ENCODE results near the gene DNAJB12.
"Not testable (repeated sequence)": the region's sequence is repeated elsewhere in the genome, so short reads cannot be mapped to it uniquely, and the experiment has no call there.

Gene DNAJB12

DNA sequence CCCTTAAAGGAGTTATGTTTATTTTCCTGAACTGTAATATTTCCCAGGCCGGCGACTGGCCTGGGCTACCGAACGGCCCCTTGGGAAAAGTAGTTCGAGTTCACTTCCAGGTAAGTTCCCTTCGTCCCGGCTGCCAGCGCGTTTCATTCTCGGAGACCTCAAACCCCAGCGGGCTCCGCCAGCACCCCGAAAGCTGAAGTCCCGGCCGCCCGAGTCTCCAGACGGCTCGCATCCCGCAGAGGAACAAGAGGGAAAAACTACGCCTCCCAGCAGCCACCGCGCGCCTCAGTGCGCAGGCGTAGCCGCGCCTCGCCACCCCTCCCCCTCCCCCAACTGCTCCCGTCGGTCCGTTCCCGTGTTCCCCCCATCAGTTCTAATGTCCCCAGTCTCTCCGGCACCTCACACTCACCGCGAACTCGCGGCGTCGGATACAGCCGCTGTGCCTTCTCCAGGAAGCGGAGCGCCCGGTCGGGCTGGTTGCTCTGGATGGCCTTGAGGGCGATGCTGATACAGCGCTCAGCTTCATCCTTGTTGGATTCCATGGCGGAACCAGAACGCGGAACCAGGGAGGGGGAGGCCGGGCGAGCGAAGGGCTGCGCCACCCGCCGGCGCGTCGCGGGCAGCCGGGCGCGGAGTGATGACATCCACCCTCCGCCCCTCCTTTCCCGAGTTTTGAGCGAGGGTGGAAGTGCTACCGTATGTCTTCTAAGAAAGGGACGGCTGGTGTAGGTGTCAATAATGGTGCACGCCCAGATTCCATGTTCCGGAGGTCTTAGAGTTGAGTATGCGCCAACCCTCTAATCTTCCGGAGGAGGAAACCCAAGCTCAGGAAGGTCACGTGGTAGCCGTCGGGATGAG is at the start of gene DNAJB12:
TSS of gene DNAJB12 (minus strand) at position 564 of the 858 bp plus-strand sequence. CDS start at position 542, 22 bp downstream.
- peak; percentile 93 for DNase-seq

DNA sequence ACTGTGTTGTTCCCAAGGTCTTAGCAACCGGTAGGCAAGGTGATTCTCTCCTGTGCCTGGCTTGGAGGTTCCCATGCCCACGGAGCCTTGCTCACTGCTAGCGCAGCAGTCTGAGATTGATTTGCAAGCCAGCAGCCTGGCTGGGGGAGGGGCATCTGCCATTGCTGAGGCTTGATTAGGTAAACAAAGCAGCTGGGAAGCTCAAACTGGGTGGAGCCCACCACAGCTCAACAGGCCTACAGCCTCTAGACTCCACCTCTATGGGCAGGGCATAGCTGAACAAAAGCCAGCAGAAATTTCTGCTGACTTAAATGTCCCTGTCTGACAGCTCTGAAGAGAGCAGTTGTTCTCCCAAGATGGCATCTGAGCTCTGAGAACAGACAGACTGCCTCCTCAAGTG is 40.9 kb upstream of the DNAJB12 start:
- DNase-seq: not testable (repeated sequence)

DNA sequence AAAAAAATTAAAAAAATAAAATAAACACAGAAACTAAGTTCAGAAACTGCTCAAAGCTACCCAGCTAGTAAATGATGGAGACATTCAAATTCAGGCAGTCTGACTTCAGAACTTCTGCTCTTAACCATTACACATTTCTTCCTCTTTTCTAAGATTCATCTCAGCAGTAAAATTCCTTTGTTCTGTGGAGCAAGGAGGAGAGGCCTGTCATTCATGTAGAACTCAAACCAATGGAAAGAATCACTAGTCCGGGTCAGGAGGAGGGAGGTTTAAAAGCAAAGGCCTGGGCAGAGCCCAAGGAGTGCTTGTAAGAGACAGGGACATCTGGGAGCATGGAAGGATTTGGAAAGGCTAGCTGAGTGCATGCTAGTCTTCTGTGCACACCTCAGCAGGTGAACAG is 37.9 kb upstream of the DNAJB12 start:
- peak; percentile 16 for DNase-seq

DNA sequence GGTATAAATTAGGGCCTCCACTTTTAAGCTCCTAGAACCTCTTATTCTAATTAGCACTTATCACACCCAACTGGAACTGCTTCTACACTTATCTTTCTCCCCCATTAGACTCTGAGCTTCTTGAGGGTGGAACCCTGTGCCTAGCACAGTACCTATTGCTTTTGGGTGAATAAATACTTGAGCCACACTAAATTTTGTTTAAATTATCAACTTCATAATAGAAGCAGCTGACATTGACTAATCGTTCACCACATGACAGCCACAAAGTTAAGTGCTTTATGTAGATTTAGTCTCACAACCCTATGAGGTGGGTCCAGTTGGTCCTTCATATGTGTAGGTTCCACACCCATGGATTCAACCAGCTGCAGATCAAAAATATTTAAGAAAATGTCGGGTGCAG is 36.0 kb upstream of the DNAJB12 start:
- DNase-seq: no peak

DNA sequence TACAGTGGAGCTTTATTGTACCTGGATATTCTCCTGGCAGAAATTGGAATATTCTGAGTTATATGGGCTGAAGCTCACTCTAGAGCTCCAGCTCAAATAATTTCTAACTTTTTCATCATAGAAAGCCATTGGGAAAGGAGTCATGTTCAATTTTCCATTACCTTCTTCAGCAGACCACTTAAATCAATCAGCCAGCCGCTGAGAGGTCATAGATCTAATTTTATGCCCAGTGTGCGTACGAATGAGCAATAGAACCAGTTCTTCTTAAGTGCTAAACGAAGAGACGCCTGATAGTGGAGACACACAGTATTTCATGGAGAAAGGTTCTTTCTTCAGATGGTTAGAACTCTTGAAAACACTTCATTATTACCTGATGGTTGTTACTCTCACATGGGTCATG is 35.0 kb upstream of the DNAJB12 start:
- no peak for DNase-seq

DNA sequence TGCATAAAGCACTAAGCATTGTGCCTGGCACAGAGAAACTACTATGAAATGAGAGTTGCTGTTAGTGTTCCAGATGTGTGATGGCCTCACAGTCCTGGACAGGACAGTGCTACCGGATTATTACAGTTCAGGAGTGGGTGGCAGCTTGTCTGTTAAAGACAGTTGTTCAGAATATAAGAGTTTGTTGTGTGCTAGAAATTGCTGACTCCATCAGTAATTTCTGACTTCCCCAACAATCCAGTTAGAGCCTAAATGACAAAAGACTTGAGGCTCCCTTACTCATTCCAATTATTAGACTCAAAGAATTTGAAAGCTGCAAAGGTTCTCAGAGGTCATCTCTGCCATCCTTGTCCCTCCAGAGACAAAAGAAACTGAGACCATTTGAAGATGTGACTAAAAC is 34.3 kb upstream of the DNAJB12 start:
- no peak for DNase-seq

DNA sequence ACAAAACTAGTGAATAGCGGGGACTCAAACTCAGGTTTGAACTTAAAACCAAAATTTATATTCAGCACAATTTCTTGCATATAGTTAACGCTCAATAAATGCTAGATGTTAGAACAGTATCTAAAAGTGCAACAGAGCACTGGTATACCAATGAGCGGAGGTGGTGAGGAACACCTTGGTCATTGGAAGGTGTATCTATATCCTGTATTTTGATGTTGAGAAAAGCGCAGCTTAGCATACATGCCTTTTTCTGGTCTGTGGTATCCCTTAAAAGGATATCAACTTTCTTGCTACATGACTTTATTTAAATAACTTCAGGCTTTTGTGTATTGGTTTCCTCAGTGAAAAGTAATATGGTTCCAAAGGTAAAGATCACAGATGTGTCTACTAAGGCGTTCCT is 33.3 kb upstream of the DNAJB12 start:
- no peak for DNase-seq

DNA sequence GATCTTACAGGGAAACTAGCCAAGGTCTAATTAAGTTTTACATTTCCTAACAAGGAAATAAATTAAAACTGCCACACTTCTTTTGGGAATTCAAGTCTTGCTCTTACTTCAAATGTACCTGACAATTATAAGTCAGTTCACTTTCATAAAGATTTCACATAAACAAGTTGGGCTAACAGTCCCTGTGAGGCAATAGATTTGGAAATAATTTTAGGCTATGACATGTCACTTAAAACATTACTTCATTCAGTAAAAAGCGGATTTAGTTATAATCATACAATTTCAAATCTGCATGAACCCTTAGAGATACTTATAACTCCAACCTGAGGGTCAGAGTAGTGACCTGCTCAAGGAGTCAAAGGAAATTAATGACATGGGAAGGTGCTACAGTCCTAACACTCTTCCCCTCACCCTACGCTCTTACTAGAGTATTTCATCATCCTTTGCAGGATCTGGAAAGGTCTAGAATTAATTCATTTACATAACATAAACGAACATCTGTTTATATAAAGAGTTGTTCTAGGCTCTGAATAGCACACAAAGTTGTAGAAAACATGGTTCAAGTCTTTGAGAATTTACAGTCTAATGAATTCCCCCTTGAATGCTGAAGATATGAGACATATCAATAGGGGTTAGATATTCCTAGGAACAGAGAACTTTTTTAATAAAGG is 32.3 kb upstream of the DNAJB12 start:
- peak; percentile 52 for DNase-seq

DNA sequence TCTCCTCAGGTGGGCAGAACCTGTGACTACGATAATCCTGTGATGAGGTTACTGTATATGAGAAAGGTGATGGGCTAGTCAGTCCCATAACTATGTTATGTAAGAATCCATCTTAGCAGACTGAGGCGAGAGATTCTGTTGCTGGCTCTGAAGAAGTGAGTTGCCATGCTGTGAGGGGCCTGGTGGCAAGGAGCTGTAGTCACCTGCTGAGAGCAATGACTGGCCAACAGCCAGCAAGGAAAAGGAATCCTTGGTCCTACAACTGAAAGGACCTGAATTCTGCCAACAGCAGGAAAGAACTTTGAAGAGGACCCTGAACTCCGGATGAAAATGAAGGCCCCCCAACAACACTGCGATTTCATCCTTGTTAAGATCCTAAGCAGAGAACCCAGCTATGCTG is 31.0 kb upstream of the DNAJB12 start:
- DNase-seq: no peak

DNA sequence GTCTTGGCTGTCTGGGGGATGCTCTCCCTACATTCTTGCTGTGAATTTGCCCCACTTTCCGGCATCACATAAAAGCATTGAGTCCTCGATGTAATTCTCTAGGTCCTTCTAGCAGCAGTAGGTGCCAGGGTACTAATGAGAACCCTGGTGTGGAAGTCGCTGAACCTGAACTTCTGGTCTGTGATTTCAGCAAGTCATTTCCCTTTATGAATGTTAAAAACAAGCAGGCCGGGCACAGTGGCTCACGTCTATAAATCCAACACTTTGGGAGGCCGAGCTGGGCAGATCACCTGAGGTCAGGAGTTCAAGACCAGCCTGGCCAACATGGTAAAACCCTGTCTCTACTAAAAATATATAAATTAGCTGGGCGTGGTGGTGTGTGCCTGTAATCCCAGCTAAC is 30.3 kb upstream of the DNAJB12 start:
- not testable (repeated sequence) for DNase-seq

DNA sequence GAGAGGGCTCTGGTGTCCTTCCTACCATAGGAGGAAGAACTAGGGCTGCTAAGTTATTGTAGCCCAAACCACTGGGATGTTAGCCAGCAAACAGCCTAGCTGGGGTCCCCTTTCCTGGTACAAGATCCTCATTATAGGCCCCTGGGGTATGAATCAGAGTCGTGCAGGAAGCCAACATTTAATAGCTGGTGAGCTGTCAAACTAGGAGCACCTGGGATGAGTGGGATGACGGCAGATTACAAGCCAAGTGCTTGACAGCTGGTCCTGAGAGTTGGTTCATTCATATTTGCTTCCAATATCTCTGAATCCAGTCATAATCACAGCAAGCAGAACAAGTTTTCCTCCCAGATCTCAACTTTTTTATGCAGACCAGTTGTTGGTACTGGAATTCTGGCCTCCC is 25.1 kb upstream of the DNAJB12 start:
- DNase-seq: no peak

DNA sequence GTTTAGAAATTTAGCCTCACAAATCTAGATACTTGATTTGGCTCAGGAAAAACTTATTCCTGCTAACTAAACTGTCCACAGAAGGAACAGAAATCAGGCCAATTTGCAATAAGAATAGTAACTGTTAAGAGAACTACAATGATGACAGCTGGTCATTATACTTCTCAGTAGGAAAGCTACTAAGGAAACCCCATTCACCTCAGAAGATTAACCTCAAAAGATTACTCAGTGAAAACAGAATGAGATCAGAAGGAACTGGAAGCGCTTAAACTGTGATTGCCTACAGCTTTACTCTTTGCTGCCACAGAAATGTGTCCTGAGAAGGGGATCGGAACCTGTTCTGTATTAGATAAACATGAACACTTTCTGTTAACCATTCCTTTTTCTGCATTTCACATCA is 24.3 kb upstream of the DNAJB12 start:
- DNase-seq: no peak

DNA sequence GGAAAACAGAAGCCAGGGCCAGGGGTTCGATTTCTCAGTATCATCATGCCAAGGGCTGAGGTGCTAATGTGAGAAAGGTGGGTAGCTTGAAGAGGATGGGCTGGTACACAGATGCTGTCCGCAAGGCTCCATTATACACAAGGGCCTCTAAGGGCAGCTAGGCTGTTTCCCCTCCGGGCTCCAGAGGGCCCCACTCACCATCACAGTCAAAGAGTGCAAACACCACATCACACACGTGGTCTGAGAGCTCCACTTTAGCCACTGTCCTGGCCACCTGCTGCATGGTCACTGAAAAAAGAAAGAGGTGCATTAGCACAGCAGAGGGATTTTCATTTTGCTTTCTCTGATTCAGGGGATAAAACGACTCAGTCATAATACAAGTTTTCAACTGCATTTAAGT is 20.9 kb upstream of the DNAJB12 start:
- peak; percentile 15 for DNase-seq

DNA sequence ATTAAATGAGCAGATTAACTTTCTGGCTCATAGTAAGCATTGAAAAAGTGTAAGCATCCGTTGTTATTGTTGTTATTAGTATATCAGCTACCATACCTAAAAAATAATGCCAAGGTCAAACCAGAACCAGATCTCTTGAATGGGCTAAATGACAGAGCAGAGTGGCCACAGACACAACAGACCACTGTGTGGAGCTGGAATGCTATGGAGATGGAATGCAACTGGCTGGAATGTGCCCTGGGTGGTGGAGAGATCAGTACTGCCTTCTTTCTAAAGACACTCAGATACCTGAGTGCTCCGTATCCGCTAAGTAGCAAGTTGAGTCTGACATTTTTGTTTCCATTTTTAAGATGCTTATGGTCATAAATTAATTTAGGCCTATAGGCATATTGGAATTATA is 20.5 kb upstream of the DNAJB12 start:
- no peak for DNase-seq

DNA sequence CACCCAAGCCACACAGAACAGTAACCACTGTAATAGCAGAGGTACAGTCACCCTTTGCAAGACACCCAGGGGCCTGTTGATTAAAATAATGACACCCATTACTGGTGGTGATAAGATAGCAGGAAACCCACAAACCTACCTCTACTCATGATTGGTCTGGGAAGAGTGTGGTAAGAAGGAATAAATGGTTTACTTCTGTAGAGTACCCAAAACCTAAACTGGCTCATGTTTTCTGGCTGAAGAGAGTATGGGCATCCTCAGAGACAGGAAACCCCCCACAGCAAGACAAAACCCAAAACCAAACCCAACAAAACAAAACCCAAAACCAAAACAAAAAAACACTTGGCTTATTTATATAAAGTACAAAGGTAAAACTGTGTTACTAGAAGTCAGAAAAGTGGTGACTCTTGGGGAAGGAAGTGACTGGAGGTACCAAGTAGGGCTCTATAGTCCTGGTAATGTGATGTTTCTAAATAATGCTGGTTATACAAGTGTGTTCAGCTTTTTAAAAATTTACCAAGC is 15.5 kb upstream of the DNAJB12 start:
- no peak for DNase-seq

DNA sequence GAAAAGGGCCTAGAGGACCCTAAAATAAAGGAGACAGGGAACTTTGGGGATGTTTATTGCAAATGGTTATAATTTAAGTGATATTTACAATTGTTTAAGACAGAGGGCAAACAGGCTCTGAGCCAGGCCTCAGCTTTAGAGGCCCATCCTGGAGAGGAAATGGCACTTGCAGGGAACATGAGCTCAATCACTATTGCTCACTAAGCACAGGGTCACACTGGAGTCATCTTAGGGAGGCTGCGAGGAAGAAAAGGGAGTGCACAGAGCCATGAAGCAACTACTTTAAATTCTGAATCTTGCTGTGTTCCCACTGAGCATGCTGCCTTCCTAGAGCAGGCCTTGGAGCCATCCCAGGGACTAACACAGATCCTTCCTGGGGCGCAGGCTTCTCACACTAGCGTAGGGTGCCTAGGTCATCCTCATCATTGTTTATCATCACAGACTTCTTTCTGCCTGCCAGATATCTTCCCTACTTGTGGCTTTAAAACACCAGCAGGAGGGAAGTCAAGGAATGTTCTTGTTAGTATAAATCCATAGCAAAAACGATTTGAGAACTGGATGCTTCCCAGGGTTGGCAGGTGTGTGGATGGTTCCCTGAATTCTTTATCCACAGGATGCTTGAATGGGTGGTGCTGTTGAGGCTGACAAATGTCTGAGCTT is 12.7 kb upstream of the DNAJB12 start:
- no peak for DNase-seq

DNA sequence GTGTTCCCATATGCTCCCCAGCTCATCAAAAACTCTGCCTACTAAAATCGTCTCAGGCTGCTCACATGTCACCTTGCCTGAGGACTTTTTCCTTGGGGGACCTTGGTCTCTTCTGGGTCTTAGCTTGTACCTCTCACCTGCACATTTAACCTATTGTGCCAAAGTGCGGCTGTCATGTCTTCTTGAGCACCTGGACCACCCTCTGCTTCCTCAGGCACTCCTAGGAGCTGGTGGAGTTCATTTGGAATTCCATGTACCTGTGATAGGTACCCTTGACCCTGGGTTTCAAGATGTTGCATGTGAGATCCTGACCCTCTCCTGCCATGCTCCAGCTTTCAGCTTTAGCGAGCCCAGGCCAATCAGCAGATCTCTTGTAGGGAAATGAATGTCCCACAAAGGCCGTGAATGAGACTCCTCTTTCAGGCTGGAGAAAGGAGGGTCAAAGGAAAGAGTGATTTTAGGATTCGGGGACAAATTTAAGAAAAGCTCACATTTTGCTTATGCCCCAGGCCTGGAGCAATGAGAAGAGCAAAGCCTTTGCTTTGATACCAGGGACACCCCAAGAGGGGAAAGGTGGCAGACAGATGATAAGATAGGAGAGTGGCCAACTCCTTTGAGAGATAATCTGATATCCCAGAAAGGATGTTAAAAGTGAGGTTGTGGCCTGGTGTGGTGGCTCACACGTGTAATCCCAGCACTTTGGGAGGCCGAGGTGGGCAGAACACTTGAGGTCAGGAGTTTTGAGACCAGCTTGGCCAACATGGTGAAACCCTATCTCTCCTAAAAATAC is 10.6 kb upstream of the DNAJB12 start:
- DNase-seq: no peak

DNA sequence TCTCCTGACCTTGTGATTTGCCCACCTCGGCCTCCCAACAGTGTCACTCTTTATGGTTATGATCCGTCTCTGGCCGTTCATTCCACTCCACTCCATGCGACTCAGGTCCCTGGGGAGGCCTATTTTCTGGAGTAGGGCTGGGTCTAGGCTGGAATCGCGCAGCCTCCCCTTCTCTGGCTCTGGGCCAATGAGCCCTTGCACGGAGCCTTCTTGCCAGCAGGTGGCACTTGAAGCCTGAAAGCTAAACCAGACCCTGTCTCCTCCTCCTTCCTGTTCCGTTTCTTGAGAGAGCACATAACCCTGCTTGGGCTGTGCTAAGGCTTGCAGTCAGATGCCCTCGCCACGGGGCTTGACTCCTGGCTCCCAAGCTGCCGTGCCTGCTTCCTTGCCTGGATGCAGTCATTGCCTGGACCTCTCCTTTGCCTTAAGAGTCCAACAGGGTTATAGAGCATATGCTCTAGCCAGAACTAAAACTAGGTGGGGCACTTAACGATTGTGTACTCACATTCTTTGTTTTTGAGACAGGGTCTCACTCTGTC is 9.6 kb upstream of the DNAJB12 start:
- peak; percentile 89 for DNase-seq

DNA sequence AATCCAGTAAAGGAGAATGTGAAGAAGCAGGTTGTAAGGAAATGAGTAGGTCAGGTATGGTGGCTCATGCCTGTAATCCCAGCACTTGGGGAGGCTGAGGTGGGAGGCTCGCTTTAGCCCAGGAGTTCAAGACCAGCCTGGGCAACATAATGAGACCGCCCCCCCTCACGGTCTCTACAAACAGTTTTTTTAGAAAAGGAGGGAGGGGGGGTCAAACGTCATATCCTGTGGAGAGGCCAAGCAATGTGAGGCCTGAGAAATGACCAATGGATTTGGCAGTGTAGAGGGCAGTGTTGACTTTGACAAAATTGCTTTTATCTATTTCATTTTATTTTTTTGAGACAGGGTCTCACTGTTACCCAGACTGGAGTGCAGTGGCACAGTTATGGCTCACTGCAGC is 2.3 kb upstream of the DNAJB12 start:
- no peak for DNase-seq

DNA sequence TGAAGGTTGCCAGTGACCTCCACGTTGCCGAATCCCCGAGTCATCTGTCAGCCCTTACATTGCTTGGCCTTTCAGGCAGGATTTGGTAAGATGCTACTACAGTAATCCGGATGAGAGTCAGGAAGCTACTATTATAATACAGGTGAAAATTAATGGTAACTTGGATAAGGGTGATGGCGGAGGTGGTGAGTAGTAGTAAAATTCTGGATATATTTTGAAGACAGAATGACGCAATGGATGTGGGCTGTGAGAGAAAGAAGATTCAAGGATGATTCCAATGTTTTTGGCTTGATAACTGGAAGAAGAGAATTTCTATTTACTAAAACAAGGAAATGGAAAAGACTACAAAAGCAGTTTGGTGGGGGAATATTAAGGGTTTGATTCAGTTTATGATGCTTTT is 1.4 kb upstream of the DNAJB12 start:
- no peak for DNase-seq

DNA sequence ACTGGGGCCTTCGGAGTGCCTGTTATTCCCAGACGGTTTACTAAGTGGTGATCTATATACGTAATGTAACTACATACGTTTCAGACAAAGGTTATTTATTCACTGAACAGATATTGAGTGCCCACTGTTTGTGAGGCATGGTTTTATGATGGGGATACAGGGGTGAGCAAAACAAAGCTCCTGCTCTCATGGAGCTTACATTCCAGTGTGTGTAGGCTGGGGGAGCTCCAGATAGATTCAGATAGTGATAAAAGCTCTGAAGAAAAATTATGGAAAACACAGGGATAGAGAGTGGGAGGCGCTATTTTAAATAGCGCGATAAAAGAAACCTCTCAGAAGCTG is 466 bp upstream of the DNAJB12 start:
- DNase-seq: no peak

DNA sequence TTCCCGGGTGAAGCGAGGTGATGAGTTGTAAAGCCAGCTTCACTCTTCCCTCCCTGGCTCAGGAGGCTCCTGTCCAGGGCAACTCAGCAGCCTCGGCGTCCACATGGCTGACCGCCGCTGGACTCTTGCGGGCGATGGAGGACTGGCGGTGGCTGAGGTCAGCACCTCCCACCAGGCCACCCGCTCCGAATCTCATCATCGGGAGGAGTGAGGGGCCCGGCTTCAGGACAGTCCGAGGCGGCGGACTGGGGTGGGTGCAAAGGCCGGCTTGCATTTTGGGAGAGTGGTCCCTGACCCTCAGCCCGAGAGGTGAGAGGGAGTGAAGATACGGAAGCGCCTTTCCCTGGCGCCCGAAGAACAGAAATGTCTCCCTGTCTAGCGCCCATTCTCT is 759 bp downstream of the DNAJB12 start:
- DNase-seq: peak; percentile 12

All from inflammatory macrophage treated with lipopolysaccharide for 4 hours (primary cell).